Osteoblast (primary cell): ENCODE data around the gene SIGLEC15. TPM values are rescaled to one million over a fixed set of nuclear protein-coding genes. Genes with fewer than 3 reads are reported as not detected.

ENCODE experiments used
- DNase-seq: peaks from one replicate; pipeline ENCODE4 v3.0.0; 2011; ENCODE audit warnings: low spot score, mixed read lengths; ENCODE audit not compliant: insufficient read length; ENCODE audit errors: missing footprints
- H2AFZ ChIP-seq: 2 replicates; pipeline ENCODE4 v1.6.0; 2011; ENCODE audit warnings: mild to moderate bottlenecking, low read length
- H3K27ac ChIP-seq: 2 replicates; pipeline ENCODE4 v1.5.1; 2011; ENCODE audit warnings: mild to moderate bottlenecking, low read depth, low read length, moderate library complexity
- H3K27me3 ChIP-seq: 2 replicates; pipeline ENCODE4 v1.6.0; 2012; ENCODE audit warnings: mild to moderate bottlenecking, control low read depth, inconsistent platforms, low read length, moderate library complexity; ENCODE audit not compliant: insufficient read depth
- H3K36me3 ChIP-seq: 2 replicates; pipeline ENCODE4 v1.5.1; 2011; ENCODE audit warnings: mild to moderate bottlenecking, low read length, control low read depth, moderate library complexity; ENCODE audit not compliant: insufficient read depth
- H3K4me1 ChIP-seq: 2 replicates; pipeline ENCODE4 v1.5.1; 2011; ENCODE audit warnings: mild to moderate bottlenecking, low read length, control low read depth, moderate library complexity; ENCODE audit not compliant: insufficient read depth
- H3K4me2 ChIP-seq: 2 replicates; pipeline ENCODE4 v1.6.0; 2011; ENCODE audit warnings: mild to moderate bottlenecking, low read length; ENCODE audit not compliant: insufficient read depth
- H3K4me3 ChIP-seq: fragments of 200-600 bp; sonication (generic); 3 replicates; pipeline ENCODE4 v1.5.1; 2012; ENCODE audit warnings: mild to moderate bottlenecking, low read length, inconsistent platforms; ENCODE audit not compliant: insufficient read depth
- H3K79me2 ChIP-seq: 2 replicates; pipeline ENCODE4 v1.6.0; 2012; ENCODE audit warnings: mild to moderate bottlenecking, low read length, control low read depth, inconsistent platforms; ENCODE audit not compliant: insufficient read depth
- H3K9me3 ChIP-seq: 2 replicates; pipeline ENCODE4 v1.5.1; 2011; ENCODE audit warnings: low read depth, low read length, control low read depth
- H4K20me1 ChIP-seq: 2 replicates; pipeline ENCODE4 v1.6.0; 2012; ENCODE audit warnings: mild to moderate bottlenecking, low read length, control low read depth; ENCODE audit not compliant: insufficient read depth
- total RNA-seq: library from RNA; depleted of rRNA; stranded (reverse); fragments of >200 nt; gene quantifications from 2 replicates; pipeline ENCODE4 v1.2.3, GENCODE V29; 2012
- TF ChIP-seq, protein P1 (sequence below): IDR thresholded peaks from 2 replicates; pipeline ENCODE4 v1.5.1; 2011; ENCODE audit warnings: mild to moderate bottlenecking, low read depth, low read length, moderate library complexity; ENCODE audit errors: extremely low read depth

Gene SIGLEC15
- total RNA-seq, 1 donor = 8.0 TPM

DNA sequence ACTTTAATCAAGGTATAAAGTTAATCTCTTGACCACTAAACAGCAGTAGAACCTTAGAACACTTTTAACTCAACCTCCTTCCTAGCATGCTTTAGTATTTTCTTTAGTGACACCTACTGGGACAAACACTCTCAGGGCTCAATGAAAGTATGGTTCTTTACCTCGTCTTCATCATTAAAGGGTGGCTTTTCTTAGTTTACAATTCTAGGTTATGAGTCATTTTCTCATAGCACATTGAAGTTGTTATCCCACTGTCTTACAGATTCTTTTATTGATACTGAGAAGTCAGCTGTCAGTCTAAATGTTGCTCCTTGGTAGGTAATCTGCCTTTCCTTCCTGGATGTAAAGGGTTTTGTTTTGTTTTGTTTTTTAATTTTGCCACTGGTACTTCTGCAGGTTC lies 38.0 kb downstream of the SIGLEC15 start:
- Histone ChIP-seq H3K36me3 (peaks cover 90% of the 10 kb centered on the region), H3K27ac (no peak overlapping the region), H3K9me3 (no peaks in the 10 kb centered on the region), H2AFZ (no peak overlapping the region), H3K27me3 (no peaks in the 10 kb centered on the region), H4K20me1 (no peaks in the 10 kb centered on the region), H3K4me1 (peaks cover 19% of the 10 kb centered on the region), H3K4me3 (no peak overlapping the region), H3K79me2 (peaks cover 10% of the 10 kb centered on the region), H3K4me2 (no peak overlapping the region)
- no peak for DNase-seq
- TF ChIP-seq, protein P1, sequence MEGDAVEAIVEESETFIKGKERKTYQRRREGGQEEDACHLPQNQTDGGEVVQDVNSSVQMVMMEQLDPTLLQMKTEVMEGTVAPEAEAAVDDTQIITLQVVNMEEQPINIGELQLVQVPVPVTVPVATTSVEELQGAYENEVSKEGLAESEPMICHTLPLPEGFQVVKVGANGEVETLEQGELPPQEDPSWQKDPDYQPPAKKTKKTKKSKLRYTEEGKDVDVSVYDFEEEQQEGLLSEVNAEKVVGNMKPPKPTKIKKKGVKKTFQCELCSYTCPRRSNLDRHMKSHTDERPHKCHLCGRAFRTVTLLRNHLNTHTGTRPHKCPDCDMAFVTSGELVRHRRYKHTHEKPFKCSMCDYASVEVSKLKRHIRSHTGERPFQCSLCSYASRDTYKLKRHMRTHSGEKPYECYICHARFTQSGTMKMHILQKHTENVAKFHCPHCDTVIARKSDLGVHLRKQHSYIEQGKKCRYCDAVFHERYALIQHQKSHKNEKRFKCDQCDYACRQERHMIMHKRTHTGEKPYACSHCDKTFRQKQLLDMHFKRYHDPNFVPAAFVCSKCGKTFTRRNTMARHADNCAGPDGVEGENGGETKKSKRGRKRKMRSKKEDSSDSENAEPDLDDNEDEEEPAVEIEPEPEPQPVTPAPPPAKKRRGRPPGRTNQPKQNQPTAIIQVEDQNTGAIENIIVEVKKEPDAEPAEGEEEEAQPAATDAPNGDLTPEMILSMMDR = no peak

DNA sequence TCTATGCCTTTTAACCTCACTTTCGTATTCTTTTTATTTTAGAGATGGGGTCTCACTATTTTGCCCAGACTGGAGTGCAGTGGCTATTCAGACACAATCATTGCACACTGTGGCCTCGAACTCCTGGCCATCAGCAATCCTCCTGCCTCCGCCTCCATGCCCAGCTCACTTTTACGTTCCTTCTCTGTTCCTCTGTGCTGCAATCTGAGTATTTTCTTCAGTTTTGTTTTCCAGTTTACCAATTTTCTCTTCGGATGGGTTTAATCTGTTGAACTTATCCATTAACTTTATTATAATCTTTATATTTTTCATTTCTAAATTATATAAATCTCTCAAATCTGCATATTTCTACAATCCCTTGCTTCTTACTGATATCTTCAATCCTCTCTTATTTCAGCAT lies 38.6 kb downstream of the SIGLEC15 start:
- Histone ChIP-seq H3K4me2 (no peak overlapping the region), H2AFZ (no peak overlapping the region), H3K27me3 (no peaks in the 10 kb centered on the region), H3K36me3 (peaks cover 84% of the 10 kb centered on the region), H4K20me1 (no peaks in the 10 kb centered on the region), H3K27ac (no peak overlapping the region), H3K4me3 (no peak overlapping the region), H3K79me2 (peaks cover 10% of the 10 kb centered on the region), H3K9me3 (no peaks in the 10 kb centered on the region), H3K4me1 (peaks cover 19% of the 10 kb centered on the region)
- no peak for DNase-seq
- TF ChIP-seq, protein P1 = no peak

DNA sequence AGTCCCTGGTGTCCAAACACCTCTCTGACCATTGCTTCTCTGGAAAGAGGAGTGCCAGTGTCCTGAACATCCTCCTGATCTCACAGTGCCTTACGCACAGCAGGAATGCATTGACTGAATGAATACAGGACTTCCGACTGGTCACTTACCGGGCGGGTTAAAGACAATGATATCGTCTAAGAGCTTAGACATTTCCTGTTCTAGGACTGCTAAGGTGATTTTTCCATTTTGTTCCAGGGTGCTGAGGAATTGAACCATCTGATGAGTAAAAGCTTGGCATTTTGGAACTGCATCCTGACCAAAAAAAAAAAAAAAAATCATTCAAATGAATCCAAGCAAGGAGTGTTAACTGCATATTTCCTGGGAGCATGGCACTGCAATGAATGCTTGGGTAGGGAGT lies 40.0 kb downstream of the SIGLEC15 start:
- H3K4me1 ChIP-seq = peaks cover 19% of the 10 kb centered on the region
- no peaks in the 10 kb centered on the region for H3K9me3 ChIP-seq
- peaks cover 19% of the 10 kb centered on the region for H3K79me2 ChIP-seq
- TF ChIP-seq, protein P1 = no peak
- no peaks in the 10 kb centered on the region for H3K27me3 ChIP-seq
- DNase-seq = no peak
- no peak overlapping the region for H3K27ac ChIP-seq
- no peak overlapping the region for H3K4me2 ChIP-seq
- peaks cover 80% of the 10 kb centered on the region for H3K36me3 ChIP-seq
- H2AFZ ChIP-seq = no peak overlapping the region
- H3K4me3 ChIP-seq = no peak overlapping the region
- no peaks in the 10 kb centered on the region for H4K20me1 ChIP-seq

DNA sequence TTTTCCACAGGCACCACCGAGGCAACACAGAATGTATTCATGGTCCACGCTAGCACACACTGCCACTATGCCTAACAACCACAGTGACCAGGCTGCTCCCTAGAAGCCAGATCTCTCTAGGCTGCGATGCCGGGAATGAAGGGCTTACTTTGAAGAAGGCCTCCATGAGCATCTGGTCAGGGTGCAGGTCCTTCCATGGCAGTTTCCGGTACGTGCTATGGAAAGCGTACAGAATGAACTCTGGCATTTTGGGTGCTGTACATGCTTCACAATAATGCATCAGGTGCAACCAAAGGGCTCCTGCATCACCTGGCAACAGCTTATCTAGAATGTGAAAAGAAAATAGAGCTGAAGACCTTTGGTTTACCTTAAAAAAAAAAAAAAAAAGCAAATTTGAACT lies 44.9 kb downstream of the SIGLEC15 start:
- Histone ChIP-seq H3K79me2 (peaks cover 51% of the 10 kb centered on the region), H2AFZ (no peak overlapping the region), H3K4me2 (no peak overlapping the region), H3K4me3 (no peak overlapping the region), H3K4me1 (peaks cover 8% of the 10 kb centered on the region), H3K9me3 (peaks cover 3% of the 10 kb centered on the region), H3K27ac (no peak overlapping the region), H3K36me3 (peaks cover 60% of the 10 kb centered on the region), H3K27me3 (no peaks in the 10 kb centered on the region), H4K20me1 (peaks cover 2% of the 10 kb centered on the region)
- TF ChIP-seq, protein P1 = no peak
- DNase-seq = no peak
